ENCODE data around the gene DCK. TPM values are rescaled to one million over a fixed set of nuclear protein-coding genes. Genes with fewer than 3 reads are reported as not detected.
"Not testable (repeated sequence)": the region's sequence is repeated elsewhere in the genome, so short reads cannot be mapped to it uniquely, and the experiment has no call there.

Gene DCK
- total RNA-seq, 1 donor from 2014 or later = 19.8 TPM

DNA sequence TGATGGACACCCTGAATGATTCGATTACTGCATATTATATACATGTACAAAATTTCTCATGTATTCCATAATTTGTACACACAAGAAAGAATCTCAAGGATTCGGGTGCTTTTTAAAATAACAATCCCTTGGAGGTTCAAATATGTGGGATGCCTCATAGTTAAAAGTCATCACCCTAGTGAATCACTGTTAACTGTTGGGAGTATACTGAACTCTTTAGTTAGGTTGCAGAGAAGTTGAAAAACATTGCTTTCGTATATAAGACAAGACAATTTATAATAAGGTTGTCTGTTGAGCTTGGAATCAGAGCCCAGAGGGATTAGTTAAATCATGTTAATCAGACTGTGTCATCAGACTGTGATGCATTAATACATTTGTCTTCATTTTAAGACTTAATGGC lies 15.6 kb downstream of the DCK start:
- Mint-ChIP-seq H3K27ac (ENCODE audit: unreplicated experiment) (no peak overlapping the region), H3K27me3 (ENCODE audit: low read depth) (no peaks in the 10 kb centered on the region), H3K4me3 (no peak overlapping the region), H3K36me3 (ENCODE audit: low read depth) (peaks cover 24% of the 10 kb centered on the region), H3K4me1 (peaks cover 25% of the 10 kb centered on the region), H3K9me3 (no peaks in the 10 kb centered on the region)
- no peak for TF ChIP-seq CTCF (conservative IDR thresholded peaks at IDR 0.05)
- DNase-seq (ENCODE audit: low read depth, low spot score) = no peak

DNA sequence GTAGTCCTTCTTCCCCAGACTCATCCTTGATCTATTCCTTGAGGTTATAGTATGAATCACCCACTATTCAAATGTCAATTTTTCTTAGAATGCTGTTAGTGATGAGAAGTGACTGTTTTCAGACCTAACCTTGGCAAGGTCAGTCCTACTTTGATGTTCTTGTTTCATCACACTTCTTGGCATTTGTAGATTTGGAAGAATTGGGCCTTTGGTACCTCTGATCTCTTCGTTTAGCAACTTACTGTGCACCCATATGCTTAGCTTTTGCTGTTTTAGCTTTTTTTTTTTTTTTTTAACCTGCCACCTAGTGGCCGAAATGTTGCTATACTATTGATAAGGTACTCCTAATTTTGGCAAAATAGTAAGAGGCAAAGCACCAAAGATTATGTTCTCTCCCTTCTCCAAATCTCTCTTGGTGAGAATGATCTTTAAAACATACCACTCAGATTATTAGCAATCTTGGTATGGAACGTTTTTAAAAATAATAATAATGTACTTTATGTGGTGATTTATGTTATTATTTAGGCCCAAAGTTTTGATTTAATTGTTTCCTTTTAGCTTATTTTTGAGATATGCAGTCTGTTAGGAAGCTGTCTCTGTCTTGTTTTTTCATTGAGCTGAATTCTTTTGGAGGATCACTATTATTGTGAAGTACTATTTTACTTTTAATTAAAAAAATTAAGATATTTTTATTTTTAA lies 16.6 kb downstream of the DCK start:
- peaks cover 23% of the 10 kb centered on the region for H3K4me1 Mint-ChIP-seq
- H3K9me3 Mint-ChIP-seq = no peaks in the 10 kb centered on the region
- no peaks in the 10 kb centered on the region for H3K27me3 Mint-ChIP-seq (ENCODE audit: low read depth)
- no peak for DNase-seq (ENCODE audit: low read depth, low spot score)
- H3K4me3 Mint-ChIP-seq = no peak overlapping the region
- peaks cover 33% of the 10 kb centered on the region for H3K36me3 Mint-ChIP-seq (ENCODE audit: low read depth)
- H3K27ac Mint-ChIP-seq (ENCODE audit: unreplicated experiment) = no peak overlapping the region
- TF ChIP-seq CTCF (conservative IDR thresholded peaks at IDR 0.05) = peak; percentile 84

DNA sequence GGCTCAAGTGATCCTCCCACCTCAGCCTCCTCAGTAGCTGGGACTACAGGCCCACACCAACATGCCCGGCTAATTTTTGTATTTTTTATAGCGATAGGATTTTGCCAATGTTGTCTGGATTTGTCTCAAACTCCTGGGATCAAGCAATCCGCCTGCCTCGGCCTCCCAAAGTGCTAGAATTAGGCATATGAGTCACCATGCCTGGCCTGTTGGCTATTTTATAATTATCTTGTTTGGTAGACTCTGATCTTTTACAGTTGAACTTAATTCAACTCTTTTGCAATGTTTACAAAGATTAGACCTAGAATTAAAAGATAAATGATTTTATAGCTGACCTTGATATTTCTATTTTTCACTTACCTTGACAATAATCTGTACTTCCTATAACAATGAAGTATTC lies 18.0 kb downstream of the DCK start:
- Mint-ChIP-seq H3K27me3 (ENCODE audit: low read depth) (no peaks in the 10 kb centered on the region), H3K27ac (ENCODE audit: unreplicated experiment) (no peak overlapping the region), H3K36me3 (ENCODE audit: low read depth) (peaks cover 43% of the 10 kb centered on the region), H3K4me1 (peaks cover 23% of the 10 kb centered on the region), H3K4me3 (no peak overlapping the region), H3K9me3 (no peaks in the 10 kb centered on the region)
- DNase-seq (ENCODE audit: low read depth, low spot score) = no peak
- TF ChIP-seq CTCF (conservative IDR thresholded peaks at IDR 0.05) = no peak

GRCh38 chr4:71017391-71017790 lies 23.9 kb downstream of the DCK start:
- not testable (repeated sequence) for H3K27ac Mint-ChIP-seq (ENCODE audit: unreplicated experiment); H3K4me1 Mint-ChIP-seq; H3K9me3 Mint-ChIP-seq; H3K4me3 Mint-ChIP-seq; H3K27me3 Mint-ChIP-seq (ENCODE audit: low read depth); DNase-seq (ENCODE audit: low read depth, low spot score)
- peaks cover 49% of the 10 kb centered on the region for H3K36me3 Mint-ChIP-seq (ENCODE audit: low read depth)

- no peaks in the 10 kb centered on the region for H3K27me3 Mint-ChIP-seq (ENCODE audit: low read depth)
- H3K27ac Mint-ChIP-seq (ENCODE audit: unreplicated experiment) = no peak overlapping the region
- no peaks in the 10 kb centered on the region for H3K9me3 Mint-ChIP-seq
- H3K4me1 Mint-ChIP-seq = no peaks in the 10 kb centered on the region
- no peak for TF ChIP-seq CTCF (conservative IDR thresholded peaks at IDR 0.05)
- H3K36me3 Mint-ChIP-seq (ENCODE audit: low read depth) = peaks cover 29% of the 10 kb centered on the region
- no peak for DNase-seq (ENCODE audit: low read depth, low spot score)
- no peak overlapping the region for H3K4me3 Mint-ChIP-seq
Observed at GRCh38 chr4:71020611-71021010, 27.2 kb downstream of the DCK start.

- Mint-ChIP-seq H3K36me3 (ENCODE audit: low read depth) (peaks cover 19% of the 10 kb centered on the region), H3K9me3 (no peaks in the 10 kb centered on the region), H3K27me3 (ENCODE audit: low read depth) (no peaks in the 10 kb centered on the region), H3K4me1 (no peaks in the 10 kb centered on the region), H3K4me3 (no peak overlapping the region), H3K27ac (ENCODE audit: unreplicated experiment) (no peak overlapping the region)
- TF ChIP-seq CTCF (conservative IDR thresholded peaks at IDR 0.05) = no peak
- DNase-seq (ENCODE audit: low read depth, low spot score) = no peak
Observed at GRCh38 chr4:71025654-71026053, 32.2 kb downstream of the DCK start.

Data from neural crest cell (in vitro differentiated cells).